Tibial nerve (tissue), 4 donors: ENCODE data around the gene NUBP2. TPM values are rescaled to one million over a fixed set of nuclear protein-coding genes. Genes with fewer than 3 reads are reported as not detected.

Experiments
- DNase-seq, 2 donors: peaks; one replicate each; pipeline ENCODE4 v3.0.0-alpha.2; 2019; ENCODE audit warnings: low spot score in 2 of 2
- H3K27ac ChIP-seq, 4 donors: fragments of 200-600 bp; sonication (generic) in 3 of 4; one replicate each; pipeline ENCODE4 v1.5.1; 2017 to 2019; ENCODE audit warnings: mild to moderate bottlenecking in 1 of 4
- H3K27me3 ChIP-seq, 2 donors: fragments of 200-600 bp; sonication (generic) in 1 of 2; one replicate each; pipeline versions ENCODE4 v1.5.1 to v1.6.0; 2017 to 2019
- H3K36me3 ChIP-seq, 3 donors: fragments of 200-600 bp; sonication (generic); one replicate each; pipeline ENCODE4 v1.5.1; 2018 to 2019
- H3K4me1 ChIP-seq, 4 donors: fragments of 200-600 bp; sonication (generic) in 3 of 4; one replicate each; pipeline ENCODE4 v1.5.1; 2017 to 2019
- H3K4me3 ChIP-seq, 4 donors: fragments of 200-600 bp; sonication (generic) in 3 of 4; one replicate each; pipeline ENCODE4 v1.5.1; 2017 to 2019; ENCODE audit warnings: mild to moderate bottlenecking in 1 of 4, moderate library complexity in 1 of 4
- H3K9me3 ChIP-seq, 4 donors: fragments of 200-600 bp; sonication (generic) in 3 of 4; one replicate each; pipeline ENCODE4 v1.5.1; 2017 to 2019
- EP300 ChIP-seq, 2 donors: sonication (generic); formaldehyde crosslinking; IDR thresholded peaks; one replicate each; pipeline ENCODE4 v1.6.1; 2017; ENCODE audit warnings: antibody characterized with exemption in 2 of 2, mild to moderate bottlenecking in 1 of 2
- POLR2A ChIP-seq, 2 donors: fragments of 450-650 bp; IDR thresholded peaks; one replicate each; pipeline ENCODE4 v1.6.1; 2017; ENCODE audit warnings: antibody characterized with exemption in 2 of 2, mild to moderate bottlenecking in 2 of 2, moderate library complexity in 2 of 2
- WGBS, 2 donors: methylation state at CpG; one replicate each; pipeline ENCODE4 v1.1.5; 2018; 5-methylcytosine and 5-hydroxymethylcytosine counted together
- total RNA-seq, 4 donors: library from RNA; depleted of rRNA; stranded (reverse); fragments of >200 nt; gene quantifications; one replicate each; pipeline ENCODE4 v1.1.0, GENCODE V29; 2016
- TF ChIP-seq, protein P1 (sequence below), 5 experiments: fragments of 200-600 bp in 3 of 5; fragments of 450-650 bp in 2 of 5; sonication (generic) in 3 of 5; IDR thresholded peaks; one replicate each; pipeline ENCODE4 v1.5.1; 2016 to 2019; ENCODE audit warnings: antibody characterized with exemption in 5 of 5, mild to moderate bottlenecking in 3 of 5, moderate library complexity in 2 of 5

The NUBP2 gene
- total RNA-seq, 4 donors from 2014 or later = 73.5 to 93.9 (median 87.4) TPM

DNA sequence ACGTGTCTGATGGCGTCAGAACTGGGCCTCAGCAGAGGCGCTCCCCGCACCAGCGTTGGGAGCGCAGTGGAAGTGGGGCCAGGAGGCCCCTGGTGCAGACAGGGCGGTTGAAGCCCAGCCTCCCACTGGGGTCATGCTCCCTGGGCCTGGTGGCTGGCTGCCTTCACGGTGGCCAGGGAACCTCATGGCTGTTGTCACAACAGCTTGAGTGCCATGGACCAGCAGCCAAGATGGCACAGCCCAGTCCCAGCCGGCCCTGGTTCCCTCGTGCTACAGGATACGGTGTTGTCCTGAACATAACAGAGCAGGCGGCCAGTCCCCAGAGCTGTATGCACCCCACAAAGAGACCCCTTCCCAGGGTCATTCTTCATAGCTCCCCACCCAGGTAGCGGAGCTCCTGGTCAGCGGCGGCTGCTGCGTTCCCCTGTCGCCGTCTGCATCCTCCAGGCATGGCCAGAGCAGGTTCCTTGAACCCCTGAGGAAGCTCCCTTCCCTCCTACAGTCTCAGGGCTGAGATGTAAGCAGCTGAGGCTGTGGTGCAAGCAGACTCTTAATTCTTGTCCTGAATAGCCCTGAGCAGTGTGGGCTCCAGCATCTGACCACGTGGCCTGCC, 41.1 kb upstream of the NUBP2 start:
- H3K27ac ChIP-seq = no peak overlapping the region
- H3K9me3 ChIP-seq = no peaks in the 10 kb centered on the region
- no peak overlapping the region for H3K4me3 ChIP-seq
- H3K36me3 ChIP-seq = peaks cover 0 to 65% (median 8%) of the 10 kb centered on the region in 3 donors
- no peak for DNase-seq
- H3K4me1 ChIP-seq = no peaks in the 10 kb centered on the region
- 87 to 91% methylated on average over 13 to 16 of the region's 19 CpGs for WGBS, 2 donors
- H3K27me3 ChIP-seq = no peaks in the 10 kb centered on the region
- TF ChIP-seq POLR2A (IDR thresholded peaks at IDR 0.05) = no peak
- TF ChIP-seq EP300 (IDR thresholded peaks at IDR 0.05) = no peak
- TF ChIP-seq, protein P1, sequence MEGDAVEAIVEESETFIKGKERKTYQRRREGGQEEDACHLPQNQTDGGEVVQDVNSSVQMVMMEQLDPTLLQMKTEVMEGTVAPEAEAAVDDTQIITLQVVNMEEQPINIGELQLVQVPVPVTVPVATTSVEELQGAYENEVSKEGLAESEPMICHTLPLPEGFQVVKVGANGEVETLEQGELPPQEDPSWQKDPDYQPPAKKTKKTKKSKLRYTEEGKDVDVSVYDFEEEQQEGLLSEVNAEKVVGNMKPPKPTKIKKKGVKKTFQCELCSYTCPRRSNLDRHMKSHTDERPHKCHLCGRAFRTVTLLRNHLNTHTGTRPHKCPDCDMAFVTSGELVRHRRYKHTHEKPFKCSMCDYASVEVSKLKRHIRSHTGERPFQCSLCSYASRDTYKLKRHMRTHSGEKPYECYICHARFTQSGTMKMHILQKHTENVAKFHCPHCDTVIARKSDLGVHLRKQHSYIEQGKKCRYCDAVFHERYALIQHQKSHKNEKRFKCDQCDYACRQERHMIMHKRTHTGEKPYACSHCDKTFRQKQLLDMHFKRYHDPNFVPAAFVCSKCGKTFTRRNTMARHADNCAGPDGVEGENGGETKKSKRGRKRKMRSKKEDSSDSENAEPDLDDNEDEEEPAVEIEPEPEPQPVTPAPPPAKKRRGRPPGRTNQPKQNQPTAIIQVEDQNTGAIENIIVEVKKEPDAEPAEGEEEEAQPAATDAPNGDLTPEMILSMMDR (IDR thresholded peaks at IDR 0.05) = no peak

DNA sequence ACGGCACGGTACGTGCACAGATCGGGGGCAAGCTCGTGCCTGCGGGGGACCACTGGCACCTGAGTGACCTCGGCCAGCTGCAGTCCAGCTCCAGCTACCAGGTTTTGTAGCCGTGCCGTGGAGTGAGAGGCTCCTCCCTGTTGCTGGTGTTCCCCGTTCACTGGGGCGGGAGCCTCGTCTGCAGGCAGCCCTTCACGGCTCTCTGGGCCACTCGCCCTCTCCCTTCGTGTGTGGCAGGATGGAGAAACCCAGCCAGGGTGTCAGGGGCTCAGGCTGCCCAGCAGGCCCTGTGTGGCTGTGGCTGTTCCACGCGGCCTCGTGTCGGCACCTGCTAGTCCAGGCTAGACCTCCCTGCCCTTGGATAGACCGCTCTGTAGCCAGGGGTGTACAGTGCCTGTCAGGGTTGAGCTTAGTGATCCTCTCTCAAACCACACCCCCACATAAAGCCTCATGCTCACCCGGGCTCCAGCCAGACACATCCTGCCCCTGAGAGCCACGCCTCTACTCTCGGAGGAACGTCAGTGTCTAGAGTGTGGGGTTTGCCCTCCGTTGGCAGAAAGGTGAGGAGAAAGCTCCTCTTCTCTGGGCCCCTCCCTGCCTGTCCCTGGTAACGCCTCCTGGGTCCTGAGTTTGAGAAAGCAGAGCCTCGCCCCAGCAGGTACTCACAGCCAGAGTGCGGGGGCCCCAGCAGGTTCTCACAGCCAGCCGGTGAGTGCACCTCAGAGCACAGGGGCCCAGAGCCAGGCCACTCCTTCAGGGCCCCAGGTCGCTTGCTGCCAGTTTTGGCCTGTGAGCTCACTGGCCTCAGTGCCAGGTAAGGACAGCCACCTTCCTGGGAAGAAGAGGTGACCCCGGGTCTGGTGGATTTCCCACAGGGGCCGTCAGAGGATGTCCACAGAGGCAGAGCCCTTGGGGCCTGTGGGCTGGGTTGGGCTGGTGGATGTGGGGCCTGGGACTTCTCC, 39.1 kb upstream of the NUBP2 start:
- Histone ChIP-seq H3K36me3 (peaks cover 6 to 85% (median 15%) of the 10 kb centered on the region in 3 donors), H3K4me1 (no peaks in the 10 kb centered on the region), H3K4me3 (no peak overlapping the region), H3K27ac (no peak overlapping the region), H3K27me3 (no peaks in the 10 kb centered on the region), H3K9me3 (no peaks in the 10 kb centered on the region)
- DNase-seq = no peak
- WGBS, 2 donors = 81 to 86% methylated on average over 17 to 24 of the region's 32 CpGs
- TF ChIP-seq EP300 (IDR thresholded peaks at IDR 0.05) (no peak), POLR2A (IDR thresholded peaks at IDR 0.05) (no peak)
- TF ChIP-seq, protein P1 (IDR thresholded peaks at IDR 0.05) = no peak

DNA sequence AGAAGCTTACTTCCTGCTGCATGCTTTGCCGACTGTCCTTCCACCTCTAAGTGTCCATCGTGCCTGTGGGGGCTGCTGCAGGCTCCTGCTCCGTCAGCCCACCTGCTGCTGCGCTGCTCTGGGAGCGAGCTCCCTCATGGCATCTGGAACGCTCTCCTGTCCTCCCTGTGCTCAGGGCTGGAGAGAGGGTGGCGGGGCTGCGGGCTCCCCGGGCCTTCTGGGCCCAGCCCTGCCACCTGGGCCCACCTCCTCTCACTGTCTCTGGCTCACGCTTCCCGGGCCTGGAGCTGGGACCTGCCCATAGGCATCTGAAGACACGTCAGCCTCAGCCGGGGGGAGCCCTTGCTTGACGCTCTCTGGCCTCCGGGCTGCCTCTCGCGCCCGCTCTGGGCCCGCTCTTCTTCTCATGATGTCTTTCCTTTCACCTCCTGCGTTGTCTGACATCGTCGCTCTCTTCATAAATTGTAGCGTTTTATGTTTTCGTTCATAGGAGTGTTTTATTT, 38.4 kb upstream of the NUBP2 start:
- Histone ChIP-seq H3K9me3 (no peaks in the 10 kb centered on the region), H3K27me3 (no peaks in the 10 kb centered on the region), H3K27ac (no peak overlapping the region), H3K36me3 (peaks cover 6 to 92% (median 23%) of the 10 kb centered on the region in 3 donors), H3K4me1 (no peaks in the 10 kb centered on the region), H3K4me3 (no peak overlapping the region)
- TF ChIP-seq, protein P1 (IDR thresholded peaks at IDR 0.05) = no peak
- no peak for TF ChIP-seq EP300 (IDR thresholded peaks at IDR 0.05)
- TF ChIP-seq POLR2A (IDR thresholded peaks at IDR 0.05) = no peak
- DNase-seq = no peak
- 85 to 91% methylated on average over 23 to 24 of the region's 24 CpGs for WGBS, 2 donors

DNA sequence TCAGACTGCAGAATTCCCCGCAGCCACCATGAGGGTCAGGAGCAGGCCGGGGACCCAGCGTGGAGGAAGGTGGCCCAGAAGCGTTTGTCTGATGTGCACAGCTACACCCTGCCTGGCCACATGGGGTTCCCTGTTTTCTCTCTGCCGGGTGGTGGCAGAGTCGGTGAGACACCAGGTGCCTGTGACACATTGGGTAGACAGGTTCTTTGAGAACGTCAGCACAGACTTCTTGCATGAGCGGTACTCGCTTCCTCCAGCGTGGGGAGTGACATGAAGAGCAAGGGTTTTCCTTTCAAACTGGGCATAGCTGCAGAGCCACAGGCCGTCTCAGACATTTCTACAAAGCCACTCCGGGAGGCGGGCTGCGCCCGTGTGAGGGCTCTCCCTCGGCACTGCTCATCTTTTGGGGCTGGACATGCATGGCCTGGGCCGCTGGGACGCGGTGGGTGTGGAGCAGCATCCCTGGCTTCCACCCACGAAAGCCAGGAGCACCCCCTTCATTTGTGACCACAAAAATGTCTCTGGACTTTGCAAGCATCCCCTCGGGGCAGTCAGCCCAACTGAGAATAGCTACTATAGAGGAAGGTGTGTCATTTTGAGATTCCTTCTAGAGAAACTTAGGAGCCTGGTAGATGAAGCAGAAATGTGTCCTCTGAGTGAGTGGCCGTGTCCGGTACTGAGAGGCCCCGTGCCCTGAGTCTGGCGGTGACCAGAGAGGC, 37.4 kb upstream of the NUBP2 start:
- Histone ChIP-seq H3K27me3 (no peaks in the 10 kb centered on the region), H3K9me3 (no peaks in the 10 kb centered on the region), H3K36me3 (peaks cover 6 to 100% (median 25%) of the 10 kb centered on the region in 3 donors), H3K4me3 (no peak overlapping the region), H3K4me1 (no peaks in the 10 kb centered on the region), H3K27ac (no peak overlapping the region)
- TF ChIP-seq, protein P1 (IDR thresholded peaks at IDR 0.05) = no peak
- no peak for TF ChIP-seq POLR2A (IDR thresholded peaks at IDR 0.05)
- no peak for TF ChIP-seq EP300 (IDR thresholded peaks at IDR 0.05)
- DNase-seq = no peak
- 81 to 86% methylated on average over 23 to 25 of the region's 25 CpGs for WGBS, 2 donors
